HG03196 (cell line): Measurements from ENCODE around the gene UGT1A8.
A peak's percentile ranks its signal among the peaks of the same experiment; 100 is the strongest.
"Not testable (repeated sequence)": the region's sequence is repeated elsewhere in the genome, so short reads cannot be mapped to it uniquely, and the experiment has no call there.

Experiments
- ATAC-seq: cut with Tn5 transposase; IDR thresholded peaks from one replicate; pipeline ENCODE4 v1.9.1; 2021; ENCODE audit not compliant: unreplicated experiment

The UGT1A8 gene

DNA sequence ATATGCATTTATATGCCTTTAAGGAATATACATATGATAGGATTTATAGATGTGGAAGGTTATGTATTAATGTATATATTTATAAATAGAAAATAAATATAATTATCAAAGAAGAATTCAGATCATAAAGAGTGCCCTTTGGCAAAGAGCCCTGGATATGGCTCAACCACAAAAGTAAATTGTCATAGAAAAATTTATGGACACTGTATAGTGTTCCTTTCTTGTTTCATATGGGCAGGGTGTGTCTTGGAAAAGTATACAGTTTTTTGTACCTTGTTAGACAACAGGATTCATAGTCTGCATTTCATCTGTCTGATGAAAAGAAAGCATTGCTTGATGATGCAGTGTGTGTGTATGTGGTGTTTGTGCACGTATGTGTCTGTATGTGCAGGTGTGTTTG lies 67.2 kb downstream of the UGT1A8 start:
- no peak for ATAC-seq

DNA sequence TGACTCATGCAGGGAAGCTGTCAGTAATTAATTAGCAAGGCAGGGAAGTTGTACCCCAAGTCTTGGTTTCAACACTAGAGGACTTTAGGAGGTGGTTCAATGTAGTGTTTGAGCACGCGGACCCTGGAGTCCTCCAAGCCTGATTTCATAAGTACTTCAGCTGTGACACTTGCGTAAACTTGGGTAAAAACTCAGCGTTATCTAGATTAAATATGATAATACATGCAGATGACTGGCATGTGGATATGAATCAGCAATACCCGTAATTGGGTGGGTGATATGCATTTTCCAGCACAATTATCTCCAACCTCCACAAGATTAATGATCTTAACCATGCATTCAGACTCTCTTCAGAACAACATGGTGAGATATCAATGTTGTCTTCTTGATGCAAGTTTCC lies 69.5 kb downstream of the UGT1A8 start:
- no peak for ATAC-seq

DNA sequence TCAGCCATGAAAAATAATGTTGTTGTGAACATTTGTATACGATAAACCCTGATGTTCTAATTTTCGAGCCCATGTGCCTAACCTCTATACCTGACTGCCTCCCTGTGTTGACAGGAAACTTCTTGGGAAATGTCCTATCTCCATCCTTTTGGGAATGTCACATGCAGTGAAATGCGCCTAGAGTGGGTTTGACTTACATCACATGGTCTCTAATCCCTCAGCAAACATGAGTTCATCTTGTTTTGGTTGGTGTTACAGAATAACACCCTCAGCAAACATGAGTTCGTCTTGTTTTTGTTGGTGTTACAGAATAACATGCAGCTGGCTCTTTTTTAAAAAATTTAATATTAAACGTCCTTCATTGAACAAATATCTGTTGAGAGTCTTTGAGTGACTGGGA lies 70.9 kb downstream of the UGT1A8 start:
- no peak for ATAC-seq

DNA sequence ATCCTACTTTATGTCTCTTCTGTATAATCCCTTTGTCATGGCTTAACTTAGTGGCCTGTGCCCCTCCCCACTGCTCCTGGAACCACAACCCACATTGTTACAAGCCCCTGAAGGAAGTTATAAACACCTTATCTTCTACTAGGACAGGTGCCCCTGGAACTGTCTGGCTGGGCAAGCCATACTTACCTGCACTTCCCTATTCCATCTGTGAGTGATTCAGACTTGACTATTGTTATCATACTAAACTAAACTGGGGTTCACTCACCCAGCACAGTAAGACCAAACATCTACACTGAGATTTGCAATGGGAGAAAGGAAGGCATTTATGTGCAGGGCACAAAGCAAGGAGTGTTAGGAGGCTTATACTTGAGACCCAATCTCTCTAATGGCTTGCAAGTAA lies 71.6 kb downstream of the UGT1A8 start:
- ATAC-seq: no peak

DNA sequence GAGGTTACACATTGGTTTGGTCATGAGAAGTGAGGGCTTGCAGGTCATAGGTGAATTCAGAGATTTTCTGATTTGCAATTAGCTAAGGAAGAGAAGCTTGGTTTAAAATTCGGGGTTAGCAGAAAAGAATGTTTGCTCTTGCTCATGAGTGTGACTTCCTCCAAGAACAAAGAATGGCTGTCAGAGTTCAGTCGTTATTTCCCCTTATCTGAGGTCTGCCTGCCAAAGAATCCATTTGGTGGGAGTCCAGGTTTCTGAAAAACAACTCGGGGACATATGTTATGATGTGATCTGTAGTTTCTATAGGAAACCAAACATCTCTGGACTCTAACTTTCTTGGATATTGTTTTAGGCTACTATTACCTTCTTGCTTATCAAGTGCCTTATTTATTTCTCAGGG lies 72.1 kb downstream of the UGT1A8 start:
- no peak for ATAC-seq

DNA sequence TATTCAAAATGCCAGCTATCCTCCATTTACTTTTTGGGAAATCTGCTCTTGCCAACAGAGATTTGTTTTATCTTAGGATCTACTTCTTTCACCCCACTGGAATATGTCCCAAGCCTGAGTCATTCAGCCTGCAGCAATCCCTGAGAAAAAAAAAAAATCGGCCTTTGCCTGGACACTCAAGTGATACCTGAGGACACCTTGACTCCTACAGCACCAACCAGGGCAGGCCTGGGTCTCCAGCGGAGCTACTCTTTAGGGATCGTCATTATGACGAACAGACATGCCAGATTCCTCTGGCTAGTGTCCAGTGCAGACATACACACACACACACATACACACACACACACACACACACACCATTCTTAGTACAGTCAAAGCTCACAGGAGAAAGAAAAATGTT lies 73.0 kb downstream of the UGT1A8 start:
- ATAC-seq: no peak

DNA sequence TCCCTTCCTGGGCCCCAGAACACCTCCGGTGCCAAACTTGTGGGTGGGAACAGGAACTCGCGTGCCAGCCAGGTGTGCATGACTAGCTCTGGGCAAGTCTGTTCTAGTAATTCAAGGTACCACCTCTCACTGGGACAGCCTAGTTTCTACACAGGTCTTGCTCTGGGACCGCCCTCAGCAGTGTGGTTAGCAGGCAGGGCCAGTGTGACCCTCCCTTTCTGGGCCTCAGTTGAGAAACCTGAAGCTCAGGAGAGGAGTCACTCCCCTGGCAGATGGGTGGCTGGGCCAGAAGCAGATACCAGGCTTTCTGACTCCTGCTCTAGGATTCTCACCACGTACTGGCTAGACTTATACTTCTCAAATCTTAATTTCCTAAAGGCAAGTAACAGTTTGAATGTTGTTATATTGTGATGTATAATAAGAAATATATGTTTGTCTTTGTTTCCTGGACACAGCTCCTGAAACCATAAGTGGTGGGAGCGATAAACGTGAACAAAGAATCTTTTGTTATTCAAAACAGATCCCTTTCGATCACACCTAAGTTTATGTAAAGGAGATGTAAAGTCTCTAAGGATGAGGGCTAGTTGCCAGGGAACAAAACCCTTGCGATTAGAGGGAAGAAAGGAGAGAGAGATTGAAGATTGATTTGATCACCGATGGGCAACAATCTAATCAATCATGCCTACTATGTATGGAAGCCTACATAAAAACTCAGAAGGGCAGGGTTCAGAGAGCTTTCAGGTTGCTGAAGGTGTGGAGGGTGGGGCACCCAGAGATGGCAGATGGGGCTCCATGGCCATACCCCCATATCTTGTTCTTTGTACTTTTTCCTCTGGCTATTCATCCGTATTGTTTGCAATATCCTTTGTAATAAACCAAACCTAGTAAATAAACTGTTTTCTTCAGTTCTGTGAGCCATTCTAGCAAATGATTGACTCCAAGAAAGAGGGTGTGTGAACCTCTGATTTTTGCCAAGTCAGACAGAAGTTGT lies 74.3 kb downstream of the UGT1A8 start:
- ATAC-seq: no peak

DNA sequence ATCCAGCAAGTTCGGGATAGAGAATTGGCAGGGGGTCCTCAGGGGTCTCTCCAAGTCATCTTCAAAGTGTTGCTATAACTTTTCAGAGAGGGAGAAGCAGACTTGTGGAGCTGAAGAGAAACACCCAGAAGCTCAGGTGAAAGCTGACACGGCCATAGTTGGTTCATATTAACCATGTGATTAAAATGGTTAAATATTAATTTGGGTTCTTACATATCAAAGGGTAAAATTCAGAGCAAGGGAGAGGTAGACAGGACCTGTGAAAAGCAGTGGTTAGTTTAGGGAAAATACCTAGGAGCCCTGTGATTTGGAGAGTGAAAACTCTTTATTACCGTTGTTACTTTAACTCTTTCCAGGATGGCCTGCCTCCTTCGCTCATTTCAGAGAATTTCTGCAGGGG lies 75.2 kb downstream of the UGT1A8 start, which contains the start of gene UGT1A6:
UGT1A6 (plus strand) TSS at position 243 of the 400 bp plus-strand sequence; CDS start at position 358, 115 bp downstream.
- no peak for ATAC-seq

DNA sequence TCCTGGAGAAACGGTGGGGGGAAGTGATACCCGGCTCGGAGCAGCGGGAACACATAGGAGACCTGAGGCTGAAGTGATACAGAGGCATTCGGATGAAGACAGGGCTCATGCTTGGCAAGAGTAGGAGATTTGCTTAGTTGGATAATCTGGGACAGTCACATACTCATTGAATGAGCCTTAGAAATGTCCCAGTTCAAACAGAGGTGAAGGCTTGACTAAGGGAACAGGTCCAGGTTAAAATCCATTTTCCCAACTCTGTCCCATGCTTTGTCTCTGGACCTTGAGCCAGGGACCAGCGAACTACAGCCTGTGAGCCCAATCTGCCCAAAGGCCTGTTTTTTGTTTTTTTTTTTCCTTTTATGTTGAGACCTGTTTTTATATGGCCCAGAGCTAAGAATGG lies 76.5 kb downstream of the UGT1A8 start:
- ATAC-seq: no peak

DNA sequence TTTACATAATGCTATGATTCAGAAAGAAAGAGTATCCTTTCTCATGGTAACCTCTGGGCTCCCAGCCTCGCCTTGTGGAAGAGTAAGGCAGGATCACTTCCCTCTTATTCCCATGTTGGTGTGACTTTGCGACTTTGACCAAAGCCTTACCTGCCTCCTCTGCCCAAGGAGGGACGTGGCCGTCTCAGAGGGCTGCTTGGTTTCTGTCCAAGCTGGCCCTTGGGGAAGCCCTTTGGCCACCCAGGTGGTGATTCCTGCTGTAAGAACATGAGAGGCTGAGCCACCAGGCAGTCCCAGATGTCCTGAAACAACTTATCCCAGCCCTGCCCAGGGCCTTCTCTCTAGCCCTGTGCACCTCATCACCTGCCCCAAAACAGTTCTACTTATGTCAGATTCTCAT lies 81.3 kb downstream of the UGT1A8 start:
- no peak for ATAC-seq

DNA sequence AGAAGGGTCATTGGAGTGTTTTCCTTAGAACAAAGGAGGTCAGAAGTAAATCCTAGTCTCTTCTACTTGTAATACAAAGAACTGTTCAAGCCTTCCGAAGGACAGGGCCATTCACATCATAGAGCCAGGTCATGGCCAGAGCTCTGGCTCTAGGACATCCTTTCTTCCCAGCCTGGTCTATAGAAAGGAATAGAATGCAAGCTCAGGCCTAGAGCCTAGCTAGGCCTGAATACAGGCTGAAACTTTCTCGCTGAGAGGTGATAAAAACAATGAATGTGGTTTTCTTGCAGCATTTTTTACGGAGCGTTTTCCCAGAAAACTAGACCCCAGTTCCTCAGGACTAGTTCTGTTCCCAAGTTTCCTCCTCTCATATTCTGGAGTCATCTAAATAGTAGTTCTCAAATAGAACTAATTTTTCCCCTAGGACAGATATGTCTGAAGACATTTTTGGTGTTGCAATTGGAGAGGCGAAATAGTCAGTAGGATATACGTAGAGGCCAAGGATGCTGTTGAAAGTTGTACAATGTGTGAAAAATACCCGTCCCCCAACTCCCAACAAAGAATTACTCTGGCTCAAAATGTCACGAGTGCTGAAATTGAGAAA lies 82.1 kb downstream of the UGT1A8 start:
- ATAC-seq: no peak

DNA sequence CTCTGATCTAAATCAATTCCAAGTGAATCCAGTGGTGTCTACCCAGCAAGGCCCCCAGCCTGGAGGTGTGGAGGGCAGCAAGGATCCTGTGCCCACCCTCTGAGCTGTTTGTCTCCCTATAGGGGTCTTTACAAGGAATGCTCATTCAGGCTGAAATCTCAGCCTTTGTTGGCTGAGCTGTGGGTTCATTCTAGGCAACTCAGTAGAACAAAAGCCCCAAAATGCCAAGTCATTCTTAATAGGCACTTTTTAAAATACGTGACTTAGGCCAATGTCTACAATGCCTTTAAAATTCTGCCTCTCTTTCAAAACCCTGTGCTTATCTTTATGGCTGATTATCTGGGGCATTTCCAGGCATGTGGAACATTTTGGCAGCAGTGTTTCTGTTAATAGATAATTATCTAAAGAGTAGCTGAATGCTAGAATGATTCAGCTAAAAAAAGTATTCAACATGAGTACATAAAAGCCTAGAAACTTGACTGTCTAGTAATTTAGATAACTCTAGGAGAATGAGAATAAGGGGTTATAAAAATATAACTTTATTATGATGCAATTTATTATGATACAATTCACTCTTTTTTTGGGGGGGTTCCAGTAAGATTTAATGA lies 82.7 kb downstream of the UGT1A8 start:
- ATAC-seq: no peak

DNA sequence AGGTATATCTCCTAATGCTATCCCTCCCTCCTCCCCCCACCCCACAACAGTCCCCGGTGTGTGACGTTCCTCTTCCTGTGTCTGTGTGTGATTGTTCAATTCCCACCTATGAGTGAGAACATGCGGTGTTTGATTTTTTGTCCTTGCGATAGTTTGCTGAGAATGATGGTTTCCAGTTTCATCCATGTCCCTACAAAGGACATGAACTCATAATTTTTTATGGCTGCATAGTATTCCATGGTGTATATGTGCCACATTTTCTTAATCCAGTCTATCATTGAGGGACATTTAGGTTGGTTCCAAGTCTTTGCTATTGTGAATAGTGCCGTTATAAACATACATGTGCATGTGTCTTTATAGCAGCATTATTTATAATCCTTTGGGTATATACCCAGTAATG lies 83.4 kb downstream of the UGT1A8 start:
- ATAC-seq: not testable (repeated sequence)

DNA sequence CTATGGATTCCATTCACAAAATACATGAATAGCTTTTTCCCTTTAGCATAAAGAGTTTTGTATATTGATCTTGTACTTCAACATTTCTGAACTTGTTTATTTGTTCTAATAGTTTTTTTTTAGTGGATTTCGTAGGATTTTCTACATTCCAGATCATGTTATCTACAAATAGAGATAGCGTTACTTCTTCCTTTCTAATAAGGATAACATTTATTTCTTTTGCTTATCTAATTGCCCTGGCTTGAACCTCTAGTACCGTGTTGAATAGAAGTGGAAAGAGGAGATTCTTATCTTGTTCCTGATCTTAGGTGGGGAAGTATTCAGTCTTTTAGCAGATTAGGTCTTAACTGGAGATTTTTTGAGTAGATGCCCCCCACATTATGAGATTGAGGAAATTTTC lies 84.8 kb downstream of the UGT1A8 start:
- no peak for ATAC-seq

DNA sequence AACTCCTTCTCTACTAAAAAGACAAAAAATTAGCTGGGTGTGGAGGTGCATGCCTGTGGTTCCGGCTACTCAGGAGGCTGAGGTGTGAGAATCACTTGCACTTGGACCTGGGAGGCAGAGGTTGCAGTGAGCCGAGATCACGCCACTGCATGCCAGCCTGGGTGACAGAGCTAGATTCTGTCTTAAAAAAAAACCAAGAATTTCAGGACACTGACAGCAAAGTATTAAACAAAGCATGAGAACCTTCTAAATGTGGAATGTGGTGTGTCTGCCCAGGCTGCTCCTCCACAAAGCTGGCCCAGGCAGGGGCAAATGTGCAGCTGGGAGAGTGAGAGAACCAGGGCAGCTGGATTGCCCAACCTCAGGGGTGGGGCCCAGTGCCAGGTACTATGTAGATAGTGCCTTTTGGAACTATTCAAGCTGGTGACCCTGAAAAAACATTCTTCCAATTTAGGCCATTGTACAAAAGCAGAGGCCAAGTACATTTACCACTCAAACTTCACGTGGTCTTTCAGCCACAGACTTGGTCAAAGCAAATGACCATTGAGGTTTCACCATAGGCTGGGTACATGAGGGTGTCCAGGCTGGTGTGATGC lies 88.6 kb downstream of the UGT1A8 start:
- ATAC-seq: no peak

DNA sequence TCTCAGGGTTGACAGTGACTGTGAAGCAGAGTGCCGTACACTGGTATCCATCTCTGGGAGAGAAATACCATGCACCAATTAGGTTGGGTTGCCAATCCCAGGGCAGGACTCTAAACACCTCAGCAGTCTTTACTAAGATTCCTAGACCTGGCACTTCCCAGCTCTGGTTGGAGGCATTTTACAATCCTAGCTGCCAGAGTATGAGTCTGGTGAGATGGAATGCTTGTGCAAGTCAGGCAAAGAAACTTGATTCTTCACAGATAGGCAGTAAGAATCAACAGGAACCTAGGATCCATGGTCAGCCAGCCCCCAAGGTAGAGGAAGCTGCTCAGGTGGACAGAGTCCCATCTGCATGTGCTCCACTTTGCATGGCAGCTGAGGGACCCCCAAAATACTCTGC lies 89.3 kb downstream of the UGT1A8 start:
- no peak for ATAC-seq

DNA sequence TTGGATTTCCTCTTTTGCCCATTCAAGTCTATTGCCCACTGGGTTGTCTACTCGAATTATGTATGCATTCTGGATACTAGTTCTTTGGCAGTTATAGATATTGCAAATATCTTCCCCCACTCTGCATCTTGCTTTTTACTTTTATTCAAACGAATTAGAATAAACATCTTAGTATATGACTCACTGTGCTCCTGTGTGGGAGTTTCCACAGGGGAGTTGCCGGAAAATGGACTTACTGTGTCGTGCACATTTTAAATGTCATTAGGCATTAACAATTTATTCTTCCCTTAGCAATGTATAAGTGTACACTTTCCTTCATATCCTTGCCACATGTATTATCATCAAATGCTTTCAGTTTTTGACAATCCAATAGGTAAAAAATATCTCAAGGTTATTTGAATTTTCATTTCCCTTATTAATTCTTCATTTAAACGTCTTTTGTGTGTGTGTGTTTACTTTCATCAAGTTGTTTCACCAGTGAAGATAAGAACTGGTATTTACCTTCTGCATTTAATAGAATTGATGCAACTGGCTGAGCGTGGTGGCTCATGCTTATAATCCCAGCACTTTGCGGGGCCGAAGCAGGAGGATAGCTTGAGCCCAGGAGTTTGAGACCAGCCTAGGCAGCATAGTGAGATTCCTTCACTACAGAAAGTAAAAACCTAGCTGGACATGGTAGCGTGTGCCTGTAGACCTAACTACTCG lies 90.7 kb downstream of the UGT1A8 start:
- ATAC-seq: no peak

DNA sequence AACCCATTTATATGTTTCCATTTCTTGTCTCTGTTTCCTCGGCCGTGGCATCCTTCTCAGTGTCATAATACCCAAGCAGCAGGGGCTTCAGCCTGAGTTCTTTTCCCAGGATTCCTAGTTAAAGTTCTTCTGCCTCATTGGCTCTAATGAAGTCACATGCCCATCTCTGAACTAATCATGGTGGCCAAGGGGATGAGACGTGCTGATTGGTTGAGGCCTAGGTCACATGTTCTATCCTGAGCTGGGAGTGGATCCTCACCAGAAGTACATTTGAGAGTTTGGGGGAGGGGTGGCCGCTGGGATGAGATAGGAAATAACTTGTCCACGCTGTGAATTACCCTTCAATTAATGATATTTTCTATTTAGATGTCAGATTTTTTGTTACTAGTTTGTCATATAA lies 91.5 kb downstream of the UGT1A8 start:
- ATAC-seq: no peak

DNA sequence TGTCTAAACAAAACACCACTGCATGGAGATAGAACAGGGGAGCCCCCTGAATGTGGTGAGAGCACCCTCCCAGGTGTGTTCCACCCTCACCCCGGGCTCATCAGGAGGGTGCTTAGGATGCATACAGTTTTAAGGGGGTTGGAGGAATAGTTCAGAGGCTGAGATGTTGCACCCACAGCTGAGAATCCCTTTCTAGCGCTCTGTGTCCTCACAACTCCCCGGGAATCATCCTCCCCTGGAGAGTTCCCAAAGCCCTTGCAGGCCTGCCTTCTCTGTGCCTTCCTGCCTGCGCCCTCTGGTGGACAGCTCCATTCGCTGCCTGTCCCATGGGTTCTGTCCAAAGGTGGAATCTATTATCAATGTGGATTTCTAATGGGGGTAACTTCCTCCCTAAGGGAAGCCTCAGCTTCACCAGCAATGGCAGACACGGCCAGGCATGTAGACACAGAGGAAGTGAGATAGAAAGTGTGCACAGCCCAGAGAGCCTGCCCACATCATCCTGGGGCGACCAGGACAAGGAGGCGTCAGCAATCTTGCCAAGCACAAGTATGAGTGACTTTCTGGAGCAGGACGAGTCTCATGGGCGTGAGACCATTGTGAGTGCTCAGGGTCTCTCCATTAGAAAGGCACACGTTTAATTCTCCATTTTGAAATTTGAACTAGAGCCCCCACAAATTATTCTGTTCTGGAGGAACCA lies 94.0 kb downstream of the UGT1A8 start:
- ATAC-seq: peak; percentile 61

DNA sequence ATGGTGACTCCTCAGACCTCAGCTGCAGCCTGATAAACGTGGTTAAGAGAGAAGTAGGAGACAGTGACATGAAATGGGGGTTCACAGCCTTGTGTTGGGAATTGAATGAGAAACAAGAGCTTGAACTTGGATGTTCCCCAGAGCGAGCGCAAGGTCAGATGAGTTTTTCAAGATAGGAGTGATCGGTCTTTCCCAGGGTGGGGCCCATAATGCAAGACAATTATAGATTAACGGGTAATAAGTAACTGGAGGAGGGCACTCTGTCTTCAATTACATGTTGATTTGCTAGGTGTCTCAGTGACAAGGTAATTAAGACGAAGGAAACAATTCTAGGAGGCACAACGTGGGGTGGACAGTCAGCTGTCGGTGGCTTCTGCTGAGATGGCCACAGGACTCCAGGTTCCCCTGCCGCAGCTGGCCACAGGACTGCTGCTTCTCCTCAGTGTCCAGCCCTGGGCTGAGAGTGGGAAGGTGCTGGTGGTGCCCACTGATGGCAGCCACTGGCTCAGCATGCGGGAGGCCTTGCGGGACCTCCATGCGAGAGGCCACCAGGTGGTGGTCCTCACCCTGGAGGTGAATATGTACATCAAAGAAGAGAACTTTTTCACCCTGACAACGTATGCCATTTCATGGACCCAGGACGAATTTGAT lies 95.3 kb downstream of the UGT1A8 start, which contains the start of gene UGT1A5:
UGT1A5 (plus strand) TSS at position 297 of the 651 bp plus-strand sequence; CDS start at position 382, 85 bp downstream.
- ATAC-seq: no peak
